Measurements from ENCODE around the gene PM20D1.

DNA sequence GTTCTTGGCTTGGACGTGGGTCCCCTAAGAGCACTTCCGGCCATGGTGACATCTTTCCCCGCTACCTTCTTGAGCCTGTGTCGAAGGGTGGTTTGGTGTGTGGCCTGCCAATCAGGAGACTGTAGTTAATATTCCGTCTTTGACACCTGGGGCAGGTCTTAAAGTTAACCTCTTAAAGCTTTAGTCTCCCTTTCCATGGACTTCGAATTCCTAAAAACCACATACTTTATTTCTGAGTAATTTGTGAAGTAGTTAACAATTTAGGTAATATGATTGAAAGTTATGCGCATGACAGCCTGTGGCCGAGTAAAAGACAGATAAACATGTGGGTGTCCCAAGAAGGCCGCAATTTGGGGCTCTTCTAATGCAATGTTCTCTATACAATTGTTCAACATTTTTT, 64.5 kb downstream of the PM20D1 start:
- no peak for TF ChIP-seq POLR2AphosphoS5 (IDR thresholded peaks at IDR 0.05)
- TF ChIP-seq, protein P1, sequence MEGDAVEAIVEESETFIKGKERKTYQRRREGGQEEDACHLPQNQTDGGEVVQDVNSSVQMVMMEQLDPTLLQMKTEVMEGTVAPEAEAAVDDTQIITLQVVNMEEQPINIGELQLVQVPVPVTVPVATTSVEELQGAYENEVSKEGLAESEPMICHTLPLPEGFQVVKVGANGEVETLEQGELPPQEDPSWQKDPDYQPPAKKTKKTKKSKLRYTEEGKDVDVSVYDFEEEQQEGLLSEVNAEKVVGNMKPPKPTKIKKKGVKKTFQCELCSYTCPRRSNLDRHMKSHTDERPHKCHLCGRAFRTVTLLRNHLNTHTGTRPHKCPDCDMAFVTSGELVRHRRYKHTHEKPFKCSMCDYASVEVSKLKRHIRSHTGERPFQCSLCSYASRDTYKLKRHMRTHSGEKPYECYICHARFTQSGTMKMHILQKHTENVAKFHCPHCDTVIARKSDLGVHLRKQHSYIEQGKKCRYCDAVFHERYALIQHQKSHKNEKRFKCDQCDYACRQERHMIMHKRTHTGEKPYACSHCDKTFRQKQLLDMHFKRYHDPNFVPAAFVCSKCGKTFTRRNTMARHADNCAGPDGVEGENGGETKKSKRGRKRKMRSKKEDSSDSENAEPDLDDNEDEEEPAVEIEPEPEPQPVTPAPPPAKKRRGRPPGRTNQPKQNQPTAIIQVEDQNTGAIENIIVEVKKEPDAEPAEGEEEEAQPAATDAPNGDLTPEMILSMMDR (IDR thresholded peaks at IDR 0.05) = no peak
- no peak for TF ChIP-seq EP300 (IDR thresholded peaks at IDR 0.05)
- TF ChIP-seq POLR2A (IDR thresholded peaks at IDR 0.05) = no peak
